Sigmoid colon (tissue), 7 donors: ENCODE data around the gene ARHGEF10L. TPM values are rescaled to one million over a fixed set of nuclear protein-coding genes. Genes with fewer than 3 reads are reported as not detected.

Source experiments
- DNase-seq: peaks from one replicate; pipeline ENCODE4 v3.0.0-alpha.2; 2019
- H3K27ac ChIP-seq, 4 donors: fragments of 200-600 bp; sonication (generic); one replicate each; pipeline ENCODE4 v1.5.1; 2016 to 2019; ENCODE audit warnings: mild to moderate bottlenecking in 1 of 4
- H3K27me3 ChIP-seq, 3 donors: fragments of 200-600 bp; sonication (generic); one replicate each; pipeline ENCODE4 v1.5.1; 2019; ENCODE audit warnings: mild to moderate bottlenecking in 1 of 3
- H3K36me3 ChIP-seq, 4 donors: fragments of 200-600 bp; sonication (generic); one replicate each; pipeline ENCODE4 v1.5.1; 2016 to 2019
- H3K4me1 ChIP-seq, 4 donors: fragments of 200-600 bp; sonication (generic); one replicate each; pipeline ENCODE4 v1.5.1; 2017 to 2019
- H3K4me3 ChIP-seq, 4 donors: fragments of 200-600 bp; sonication (generic); one replicate each; pipeline ENCODE4 v1.5.1; 2017 to 2019; ENCODE audit warnings: mild to moderate bottlenecking in 2 of 4, moderate library complexity in 1 of 4
- H3K9me3 ChIP-seq, 4 donors: fragments of 200-600 bp in 3 of 4; sonication (generic) in 3 of 4; one replicate each; pipeline versions ENCODE4 v1.5.1 to v1.6.1; 2013 to 2019
- CTCF ChIP-seq, 4 experiments: fragments of 450-650 bp in 3 of 4; fragments of 200-600 bp in 1 of 4; IDR thresholded peaks; one replicate each; pipeline ENCODE4 v1.5.1; 2016 to 2019; ENCODE audit warnings: antibody characterized with exemption in 4 of 4, mild to moderate bottlenecking in 3 of 4, moderate library complexity in 2 of 4
- EP300 ChIP-seq, 4 donors: sonication (generic); formaldehyde crosslinking; IDR thresholded peaks; one replicate each; pipeline ENCODE4 v1.6.1; 2017; ENCODE audit warnings: antibody characterized with exemption in 4 of 4
- POLR2A ChIP-seq, 2 donors: fragments of 450-650 bp; IDR thresholded peaks; one replicate each; pipeline ENCODE4 v1.6.1; 2016; ENCODE audit warnings: antibody characterized with exemption in 2 of 2, mild to moderate bottlenecking in 2 of 2, moderate library complexity in 2 of 2
- POLR2AphosphoS5 ChIP-seq, 4 donors: sonication (generic); formaldehyde crosslinking; IDR thresholded peaks; one replicate each; pipeline ENCODE4 v1.6.1; 2017; ENCODE audit warnings: antibody characterized with exemption in 4 of 4
- WGBS, 2 donors: extraction: QIAGEN DNeasy Blood & Tissue Kit; methylation state at CpG; one replicate each; pipeline ENCODE4 v1.1.7; 2013; 5-methylcytosine and 5-hydroxymethylcytosine counted together
- intact Hi-C: fragments of 100-400 bp; cut with DNase I; formaldehyde crosslinking; loops from one replicate; pipeline ENCODE4 v1.15.1; 2023
- polyA plus RNA-seq, 3 donors: library from polyadenylated mRNA; stranded (reverse); fragments of 200-250 nt; gene quantifications; one replicate each; pipeline ENCODE4 v1.2.3, GENCODE V29; 2013
- total RNA-seq, 4 donors: library from RNA; depleted of rRNA; stranded (reverse); fragments of >200 nt; gene quantifications; one replicate each; pipeline ENCODE4 v1.1.0, GENCODE V29; 2016
- donor health status: healthy with polysubstance abuse.
- donor health status: Bipolar disorder and iron deficiency.
- donor health status: healthy.

The ARHGEF10L gene
- total and polyA plus RNA-seq, 7 donors: 25.0 to 76.2 (median 33.0) TPM

- H3K4me3 ChIP-seq: no peak overlapping the region
- H3K4me1 ChIP-seq: no peaks in the 10 kb centered on the region
- no peaks in the 10 kb centered on the region for H3K36me3 ChIP-seq
- H3K27ac ChIP-seq: no peak overlapping the region
- H3K27me3 ChIP-seq: peaks cover 0 to 5% (median 0%) of the 10 kb centered on the region in 3 donors
- TF ChIP-seq EP300 (IDR thresholded peaks at IDR 0.05): no peak
- no peak for TF ChIP-seq POLR2AphosphoS5 (IDR thresholded peaks at IDR 0.05)
- no peak for TF ChIP-seq CTCF (IDR thresholded peaks at IDR 0.05)
- DNase-seq: no peak
- intact Hi-C loops: no loop called here
- 83 to 86% methylated on average over 12 of the region's 12 CpGs for WGBS, 2 donors
- H3K9me3 ChIP-seq: no peaks in the 10 kb centered on the region
Measured at GRCh38 chr1:17729248-17729647, 189.8 kb downstream of the ARHGEF10L start.

- no peak for TF ChIP-seq POLR2A (IDR thresholded peaks at IDR 0.05)
- no peak for TF ChIP-seq CTCF (IDR thresholded peaks at IDR 0.05)
- no peak for TF ChIP-seq EP300 (IDR thresholded peaks at IDR 0.05)
- TF ChIP-seq POLR2AphosphoS5 (IDR thresholded peaks at IDR 0.05): no peak
- intact Hi-C loops: no loop called here
- WGBS, 2 donors: 74 to 91% methylated on average over 10 of the region's 10 CpGs
- Histone ChIP-seq H3K4me3 (no peak overlapping the region), H3K9me3 (no peaks in the 10 kb centered on the region), H3K27me3 (peaks cover 0 to 5% (median 0%) of the 10 kb centered on the region in 3 donors), H3K27ac (no peak overlapping the region), H3K4me1 (no peaks in the 10 kb centered on the region), H3K36me3 (no peaks in the 10 kb centered on the region)
- no peak for DNase-seq
Measured at GRCh38 chr1:17729909-17730308, 190.4 kb downstream of the ARHGEF10L start.

GRCh38 chr1:17731460-17731859, 192.0 kb downstream of the ARHGEF10L start:
- Histone ChIP-seq H3K4me1 (no peaks in the 10 kb centered on the region), H3K27me3 (peaks cover 0 to 5% (median 2%) of the 10 kb centered on the region in 3 donors), H3K27ac (no peak overlapping the region), H3K4me3 (no peak overlapping the region), H3K36me3 (no peaks in the 10 kb centered on the region), H3K9me3 (no peaks in the 10 kb centered on the region)
- intact Hi-C loops: no loop called here
- 25 to 71% methylated on average over 5 of the region's 5 CpGs for WGBS, 2 donors
- DNase-seq: no peak
- no peak for TF ChIP-seq EP300 (IDR thresholded peaks at IDR 0.05)
- no peak for TF ChIP-seq POLR2AphosphoS5 (IDR thresholded peaks at IDR 0.05)
- TF ChIP-seq CTCF (IDR thresholded peaks at IDR 0.05): no peak
- TF ChIP-seq POLR2A (IDR thresholded peaks at IDR 0.05): no peak

- Histone ChIP-seq H3K4me3 (no peak overlapping the region), H3K9me3 (no peaks in the 10 kb centered on the region), H3K27ac (no peak overlapping the region), H3K4me1 (no peaks in the 10 kb centered on the region), H3K27me3 (peaks cover 0 to 5% (median 5%) of the 10 kb centered on the region in 3 donors), H3K36me3 (no peaks in the 10 kb centered on the region)
- WGBS, 2 donors: 80 to 81% methylated on average over 2 of the region's 2 CpGs
- intact Hi-C loops: no loop called here
- TF ChIP-seq POLR2AphosphoS5 (IDR thresholded peaks at IDR 0.05): no peak
- TF ChIP-seq POLR2A (IDR thresholded peaks at IDR 0.05): no peak
- no peak for TF ChIP-seq CTCF (IDR thresholded peaks at IDR 0.05)
- no peak for TF ChIP-seq EP300 (IDR thresholded peaks at IDR 0.05)
- DNase-seq: no peak
Measured at GRCh38 chr1:17732475-17732874, 193.0 kb downstream of the ARHGEF10L start.

GRCh38 chr1:17733661-17734060, 194.2 kb downstream of the ARHGEF10L start:
- intact Hi-C loops: no loop called here

More at GRCh38 chr1:17733661-17734060, 194.2 kb downstream of the ARHGEF10L start:
- no peak overlapping the region for H3K4me3 ChIP-seq
- no peaks in the 10 kb centered on the region for H3K36me3 ChIP-seq
- no peak overlapping the region for H3K27ac ChIP-seq
- WGBS, 2 donors: 69 to 79% methylated on average over 21 of the region's 21 CpGs
- no peaks in the 10 kb centered on the region for H3K4me1 ChIP-seq
- no peaks in the 10 kb centered on the region for H3K9me3 ChIP-seq
- TF ChIP-seq EP300 (IDR thresholded peaks at IDR 0.05) (no peak), CTCF (IDR thresholded peaks at IDR 0.05) (no peak), POLR2A (IDR thresholded peaks at IDR 0.05) (no peak), POLR2AphosphoS5 (IDR thresholded peaks at IDR 0.05) (no peak)
- peaks cover 0 to 5% (median 2%) of the 10 kb centered on the region in 3 donors for H3K27me3 ChIP-seq
- DNase-seq: no peak
